ENCODE results near the gene SLC25A42.

DNA sequence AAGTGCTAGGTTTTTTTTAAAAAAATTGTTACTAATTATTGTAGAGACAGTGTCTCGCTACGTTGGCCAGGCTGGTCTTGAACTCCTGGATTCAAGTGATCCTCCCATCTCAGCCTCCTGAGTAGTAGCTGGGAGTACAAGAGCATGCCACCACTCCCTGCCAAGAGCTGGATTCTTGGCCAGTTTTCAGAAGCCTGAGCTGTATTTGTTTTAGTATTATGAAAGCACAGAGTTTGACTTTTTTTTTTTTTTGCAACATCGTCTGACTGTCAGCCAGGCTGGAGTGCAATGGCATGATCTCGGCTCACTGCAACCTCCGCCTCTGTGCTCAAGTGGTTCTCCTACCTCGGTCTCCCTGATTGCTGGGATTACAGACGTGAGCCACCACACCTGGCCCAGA, 23.4 kb upstream of the SLC25A42 start:
- TF ChIP-seq EZH2 (IDR thresholded peaks at IDR 0.05; ENCODE audit: borderline replicate concordance, low read depth, low read length, severe bottlenecking): no peak
- TF ChIP-seq, protein P1, sequence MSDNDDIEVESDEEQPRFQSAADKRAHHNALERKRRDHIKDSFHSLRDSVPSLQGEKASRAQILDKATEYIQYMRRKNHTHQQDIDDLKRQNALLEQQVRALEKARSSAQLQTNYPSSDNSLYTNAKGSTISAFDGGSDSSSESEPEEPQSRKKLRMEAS (IDR thresholded peaks at IDR 0.05; ENCODE audit: insufficient read depth, insufficient read length): no peak
- TF ChIP-seq, protein P2, sequence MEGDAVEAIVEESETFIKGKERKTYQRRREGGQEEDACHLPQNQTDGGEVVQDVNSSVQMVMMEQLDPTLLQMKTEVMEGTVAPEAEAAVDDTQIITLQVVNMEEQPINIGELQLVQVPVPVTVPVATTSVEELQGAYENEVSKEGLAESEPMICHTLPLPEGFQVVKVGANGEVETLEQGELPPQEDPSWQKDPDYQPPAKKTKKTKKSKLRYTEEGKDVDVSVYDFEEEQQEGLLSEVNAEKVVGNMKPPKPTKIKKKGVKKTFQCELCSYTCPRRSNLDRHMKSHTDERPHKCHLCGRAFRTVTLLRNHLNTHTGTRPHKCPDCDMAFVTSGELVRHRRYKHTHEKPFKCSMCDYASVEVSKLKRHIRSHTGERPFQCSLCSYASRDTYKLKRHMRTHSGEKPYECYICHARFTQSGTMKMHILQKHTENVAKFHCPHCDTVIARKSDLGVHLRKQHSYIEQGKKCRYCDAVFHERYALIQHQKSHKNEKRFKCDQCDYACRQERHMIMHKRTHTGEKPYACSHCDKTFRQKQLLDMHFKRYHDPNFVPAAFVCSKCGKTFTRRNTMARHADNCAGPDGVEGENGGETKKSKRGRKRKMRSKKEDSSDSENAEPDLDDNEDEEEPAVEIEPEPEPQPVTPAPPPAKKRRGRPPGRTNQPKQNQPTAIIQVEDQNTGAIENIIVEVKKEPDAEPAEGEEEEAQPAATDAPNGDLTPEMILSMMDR (IDR thresholded peaks at IDR 0.05; ENCODE audit: extremely low read depth in 1 of 2, insufficient read depth in 1 of 2, low read depth in 1 of 2, low read length in 2 of 2): no peak
